Left ventricle myocardium inferior (tissue), 1 donor: ENCODE results near the gene WEE2. TPM values are rescaled to one million over a fixed set of nuclear protein-coding genes. Genes with fewer than 3 reads are reported as not detected.

Experiments
- DNase-seq: peaks from one replicate; pipeline ENCODE4 v3.0.0-alpha.2; 2020
- H3K27ac ChIP-seq: fragments of 200-600 bp; replicated peaks from 2 replicates; pipeline ENCODE4 v1.8.0; 2021
- H3K27me3 ChIP-seq: fragments of 200-600 bp; 2 replicates; pipeline ENCODE4 v1.8.0; 2021; ENCODE audit warnings: low read depth
- H3K36me3 ChIP-seq: fragments of 200-600 bp; 2 replicates; pipeline ENCODE4 v1.8.0; 2021
- H3K4me1 ChIP-seq: fragments of 200-600 bp; 2 replicates; pipeline ENCODE4 v1.8.0; 2021
- H3K4me3 ChIP-seq: fragments of 200-600 bp; 2 replicates; pipeline ENCODE4 v1.8.0; 2021; ENCODE audit warnings: mild to moderate bottlenecking, moderate library complexity
- H3K9me3 ChIP-seq: fragments of 200-600 bp; replicated peaks from 2 replicates; pipeline ENCODE4 v1.8.0; 2021
- CTCF ChIP-seq: fragments of 200-600 bp; IDR thresholded peaks from 2 replicates; pipeline ENCODE4 v1.8.0; 2021; ENCODE audit warnings: antibody characterized with exemption, mild to moderate bottlenecking, borderline replicate concordance
- intact Hi-C: fragments of 100-400 bp; cut with micrococcal nuclease; formaldehyde crosslinking; loops from one replicate; pipeline ENCODE4 v1.11.0; 2022
- total RNA-seq: library from RNA; stranded (reverse); fragmentation: NEBNext Ultra II Directional; extraction: Animal tissue kit (Norgen Biotek cat#: 25700); gene quantifications from one replicate; pipeline ENCODE4 v1.2.1, GENCODE V29; 2021
- donor health status: DM: no; HTN: yes; CAD: no; lungs with severe emphysema.

Gene WEE2
- total RNA-seq, 1 donor from 2014 or later: not detected

- intact Hi-C loops: no loop called here
- H3K4me3 ChIP-seq: no peak overlapping the region
- no peak overlapping the region for H3K27ac ChIP-seq
- no peaks in the 10 kb centered on the region for H3K9me3 ChIP-seq
- no peaks in the 10 kb centered on the region for H3K27me3 ChIP-seq
- no peak for TF ChIP-seq CTCF
- no peaks in the 10 kb centered on the region for H3K36me3 ChIP-seq
- no peaks in the 10 kb centered on the region for H3K4me1 ChIP-seq
- DNase-seq: no peak
These were observed 6.4 kb downstream of the WEE2 start for GRCh38 chr7:141714571-141714970.

GRCh38 chr7:141715018-141715417 is 6.9 kb downstream of the WEE2 start:
- no peak for TF ChIP-seq CTCF
- no peaks in the 10 kb centered on the region for H3K4me1 ChIP-seq
- H3K36me3 ChIP-seq: no peaks in the 10 kb centered on the region
- intact Hi-C loops: no loop called here
- no peaks in the 10 kb centered on the region for H3K27me3 ChIP-seq
- H3K27ac ChIP-seq: no peak overlapping the region
- no peak overlapping the region for H3K4me3 ChIP-seq
- H3K9me3 ChIP-seq: no peaks in the 10 kb centered on the region
- no peak for DNase-seq

GRCh38 chr7:141715794-141716689 is 7.9 kb downstream of the WEE2 start:
- H3K36me3 ChIP-seq: no peaks in the 10 kb centered on the region
- H3K4me3 ChIP-seq: no peak overlapping the region
- no peaks in the 10 kb centered on the region for H3K4me1 ChIP-seq
- no peak overlapping the region for H3K27ac ChIP-seq
- no peak for DNase-seq
- intact Hi-C loops: no loop called here
- no peaks in the 10 kb centered on the region for H3K27me3 ChIP-seq
- no peak for TF ChIP-seq CTCF
- no peaks in the 10 kb centered on the region for H3K9me3 ChIP-seq

GRCh38 chr7:141717450-141717849 is 9.3 kb downstream of the WEE2 start:
- H3K27ac ChIP-seq: no peak overlapping the region
- no peak for DNase-seq
- no peaks in the 10 kb centered on the region for H3K36me3 ChIP-seq
- no peaks in the 10 kb centered on the region for H3K9me3 ChIP-seq
- no peak for TF ChIP-seq CTCF
- H3K27me3 ChIP-seq: no peaks in the 10 kb centered on the region
- H3K4me3 ChIP-seq: no peak overlapping the region
- no peaks in the 10 kb centered on the region for H3K4me1 ChIP-seq
- intact Hi-C loops: no loop called here

GRCh38 chr7:141722529-141722928 is 14.4 kb downstream of the WEE2 start:
- intact Hi-C loops: no loop called here
- Histone ChIP-seq H3K4me1 (no peaks in the 10 kb centered on the region), H3K27me3 (no peaks in the 10 kb centered on the region), H3K9me3 (no peaks in the 10 kb centered on the region), H3K36me3 (no peaks in the 10 kb centered on the region), H3K27ac (no peak overlapping the region), H3K4me3 (no peak overlapping the region)
- no peak for DNase-seq
- TF ChIP-seq CTCF: no peak
